ENCODE measurements around the gene MICAL2.

The MICAL2 gene

GRCh38 chr11:12200991-12201985 lies 90.9 kb downstream of the MICAL2 start:
- peak overlapping the region; percentile 44 for H3K27ac ChIP-seq
- no peak for TF ChIP-seq CTCF (conservative IDR thresholded peaks at IDR 0.05)

- TF ChIP-seq CTCF (conservative IDR thresholded peaks at IDR 0.05) = no peak
- no peak overlapping the region for H3K27ac ChIP-seq
Observed at GRCh38 chr11:12202661-12203310, 92.4 kb downstream of the MICAL2 start.

GRCh38 chr11:12204506-12204905 lies 94.1 kb downstream of the MICAL2 start:
- H3K27ac ChIP-seq = no peak overlapping the region
- TF ChIP-seq CTCF (conservative IDR thresholded peaks at IDR 0.05) = no peak

GRCh38 chr11:12205330-12205729 lies 94.9 kb downstream of the MICAL2 start:
- TF ChIP-seq CTCF (conservative IDR thresholded peaks at IDR 0.05) = no peak
- H3K27ac ChIP-seq = no peak overlapping the region

GRCh38 chr11:12206529-12206928 lies 96.1 kb downstream of the MICAL2 start:
- no peak overlapping the region for H3K27ac ChIP-seq
- TF ChIP-seq CTCF (conservative IDR thresholded peaks at IDR 0.05) = no peak

GRCh38 chr11:12207384-12208150 lies 97.2 kb downstream of the MICAL2 start:
- no peak for TF ChIP-seq CTCF (conservative IDR thresholded peaks at IDR 0.05)
- no peak overlapping the region for H3K27ac ChIP-seq

- no peak for TF ChIP-seq CTCF (conservative IDR thresholded peaks at IDR 0.05)
- H3K27ac ChIP-seq = no peak overlapping the region
Observed at GRCh38 chr11:12209096-12209495, 98.7 kb downstream of the MICAL2 start.

All from VCaP (cell line).